T-helper 17 cell (primary cell): ENCODE data around the gene RNU1-1. TPM values are rescaled to one million over a fixed set of nuclear protein-coding genes. Genes with fewer than 3 reads are reported as not detected.
A peak's percentile ranks its signal among the peaks of the same experiment; 100 is the strongest.
"Not testable (repeated sequence)": the region's sequence is repeated elsewhere in the genome, so short reads cannot be mapped to it uniquely, and the experiment has no call there.

Source experiments
- ATAC-seq: fragments of 150-1000 bp; cut with Tn5 transposase; 2 replicates; pipeline ENCODE4 v1.10.0; 2021; ENCODE audit warnings: mild to moderate bottlenecking, moderate library complexity
- DNase-seq, 3 donors: peaks; one replicate each; pipeline versions ENCODE4 v3.0.0 to v3.0.0-alpha.2; 2020 to 2021
- H3K9me3 ChIP-seq: one replicate; pipeline ENCODE4 v1.7.0; 2013; ENCODE audit warnings: low read length, mild to moderate bottlenecking; ENCODE audit not compliant: control insufficient read depth, poor library complexity, severe bottlenecking
- H3K27ac Mint-ChIP-seq: one replicate; pipeline ENCODE4 v1.8.0; 2022; ENCODE audit warnings: mild to moderate bottlenecking, moderate library complexity, mixed read lengths
- H3K27me3 Mint-ChIP-seq: one replicate; pipeline ENCODE4 v1.8.0; 2022; ENCODE audit warnings: mixed read lengths
- H3K36me3 Mint-ChIP-seq: one replicate; pipeline ENCODE4 v1.8.0; 2022; ENCODE audit warnings: low read depth, mixed read lengths
- H3K4me1 Mint-ChIP-seq: one replicate; pipeline ENCODE4 v1.8.0; 2022; ENCODE audit warnings: mild to moderate bottlenecking, mixed read lengths
- H3K4me3 Mint-ChIP-seq: one replicate; pipeline ENCODE4 v1.8.0; 2022; ENCODE audit warnings: mild to moderate bottlenecking, moderate library complexity, mixed read lengths
- total RNA-seq, 4 donors: library from RNA in 2 of 4; stranded (reverse) in 2 of 4; gene quantifications; one replicate each; pipeline ENCODE4 v1.2.3 and lab custom pipeline; 2022 to 2026

The RNU1-1 gene
- total RNA-seq, 2 donors from 2014 or later: 3,182 to 3,922 TPM

DNA sequence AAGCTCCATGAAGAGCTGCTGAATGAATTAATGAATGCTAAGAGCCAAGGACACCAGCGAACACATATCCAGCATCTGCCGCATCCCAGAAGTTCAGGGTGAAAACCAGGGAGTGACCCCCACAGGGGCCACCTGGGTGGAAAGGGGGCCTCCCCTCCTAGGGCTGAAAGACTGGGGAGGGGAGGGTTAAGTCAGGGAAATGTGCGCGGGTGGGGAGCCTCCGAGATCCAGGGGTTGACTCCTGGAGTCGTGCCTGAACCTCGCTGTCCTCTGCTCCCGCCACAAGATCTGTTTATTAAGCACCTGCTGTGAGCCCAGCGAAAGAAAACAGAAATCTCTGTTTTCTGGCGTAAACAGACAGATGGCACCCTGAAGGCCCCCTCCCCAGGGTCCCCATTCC, 16.0 kb downstream of the RNU1-1 start:
- not testable (repeated sequence) for H3K9me3 ChIP-seq, H3K27me3 Mint-ChIP-seq, ATAC-seq, H3K36me3 Mint-ChIP-seq, DNase-seq
- Mint-ChIP-seq H3K4me1 (peaks cover 20% of the 10 kb centered on the region), H3K4me3 (peak overlapping the region; percentile 92), H3K27ac (peak overlapping the region; percentile 49)

DNA sequence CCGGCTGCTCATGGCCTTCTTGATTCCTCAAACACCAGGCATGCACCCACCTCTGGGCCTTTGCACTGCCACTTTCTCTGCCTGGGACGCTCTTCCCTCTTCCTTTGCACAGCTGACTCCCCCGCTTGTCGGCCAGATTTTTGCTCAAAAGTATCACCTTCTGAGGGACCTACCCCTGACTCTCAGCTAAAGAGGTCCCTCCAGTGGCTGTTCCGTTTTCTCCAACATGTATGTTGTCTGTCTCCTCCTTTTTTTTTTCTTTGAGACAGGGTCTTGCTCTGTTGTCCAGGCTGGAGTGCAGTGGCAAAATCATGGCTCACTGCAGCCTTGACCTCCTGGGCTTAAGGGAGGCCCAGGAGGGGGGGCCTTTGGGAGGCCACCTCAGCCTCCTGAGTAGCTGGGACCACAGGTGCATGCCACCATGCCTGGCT, 16.6 kb downstream of the RNU1-1 start:
- not testable (repeated sequence) for ATAC-seq, DNase-seq

DNA sequence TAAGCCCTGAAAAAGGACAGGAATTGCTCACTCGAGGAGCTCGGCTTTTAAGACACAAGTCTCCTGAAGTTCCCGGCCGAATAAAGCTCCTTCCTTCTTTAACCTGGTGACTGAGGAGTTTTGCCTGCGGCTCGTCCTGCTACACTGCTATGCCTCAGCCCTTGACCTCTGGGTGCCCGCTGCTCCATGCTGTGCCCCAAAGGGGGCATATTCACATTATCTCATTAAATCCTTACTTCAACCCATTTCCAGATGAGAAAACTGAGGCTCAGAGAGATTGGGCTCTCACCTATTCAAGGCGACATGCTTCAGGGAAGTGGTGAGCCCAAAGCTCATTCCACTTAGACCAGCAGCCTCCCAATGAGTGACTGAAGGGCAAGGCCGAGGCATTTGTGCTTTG, 20.4 kb downstream of the RNU1-1 start:
- ATAC-seq, H3K27me3 Mint-ChIP-seq, DNase-seq, H3K36me3 Mint-ChIP-seq, H3K27ac Mint-ChIP-seq, H3K9me3 ChIP-seq, H3K4me3 Mint-ChIP-seq: not testable (repeated sequence)
- peaks cover 20% of the 10 kb centered on the region for H3K4me1 Mint-ChIP-seq

More for the DNA sequence above, 16.6 kb downstream of the RNU1-1 start:
- H3K27ac Mint-ChIP-seq: peak overlapping the region; percentile 49
- H3K9me3 ChIP-seq, H3K27me3 Mint-ChIP-seq, H3K36me3 Mint-ChIP-seq: not testable (repeated sequence)
- H3K4me1 Mint-ChIP-seq: peaks cover 22% of the 10 kb centered on the region
- H3K4me3 Mint-ChIP-seq: peak overlapping the region; percentile 92

DNA sequence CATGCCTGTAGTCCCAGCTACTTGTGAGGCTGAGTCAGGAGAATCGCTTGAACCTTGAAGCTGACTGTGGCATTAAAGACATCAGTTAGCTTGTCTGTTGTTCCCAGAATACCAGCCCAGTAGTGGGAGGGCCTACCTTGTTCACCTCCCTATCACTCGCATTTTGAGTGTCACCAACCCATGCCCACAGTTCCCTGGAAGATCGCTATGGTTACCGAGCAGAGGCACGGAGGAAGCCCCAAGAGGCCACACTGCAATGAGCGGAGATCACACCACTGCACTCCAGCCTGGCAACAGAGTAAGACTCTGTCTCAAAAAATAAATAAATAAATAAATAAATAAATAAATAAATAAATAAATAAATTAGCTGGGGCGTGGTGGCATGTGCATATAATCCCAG, 21.1 kb downstream of the RNU1-1 start:
- not testable (repeated sequence) for H3K4me3 Mint-ChIP-seq, H3K27me3 Mint-ChIP-seq, H3K27ac Mint-ChIP-seq, H3K9me3 ChIP-seq, DNase-seq, H3K36me3 Mint-ChIP-seq, ATAC-seq
- peaks cover 16% of the 10 kb centered on the region for H3K4me1 Mint-ChIP-seq

DNA sequence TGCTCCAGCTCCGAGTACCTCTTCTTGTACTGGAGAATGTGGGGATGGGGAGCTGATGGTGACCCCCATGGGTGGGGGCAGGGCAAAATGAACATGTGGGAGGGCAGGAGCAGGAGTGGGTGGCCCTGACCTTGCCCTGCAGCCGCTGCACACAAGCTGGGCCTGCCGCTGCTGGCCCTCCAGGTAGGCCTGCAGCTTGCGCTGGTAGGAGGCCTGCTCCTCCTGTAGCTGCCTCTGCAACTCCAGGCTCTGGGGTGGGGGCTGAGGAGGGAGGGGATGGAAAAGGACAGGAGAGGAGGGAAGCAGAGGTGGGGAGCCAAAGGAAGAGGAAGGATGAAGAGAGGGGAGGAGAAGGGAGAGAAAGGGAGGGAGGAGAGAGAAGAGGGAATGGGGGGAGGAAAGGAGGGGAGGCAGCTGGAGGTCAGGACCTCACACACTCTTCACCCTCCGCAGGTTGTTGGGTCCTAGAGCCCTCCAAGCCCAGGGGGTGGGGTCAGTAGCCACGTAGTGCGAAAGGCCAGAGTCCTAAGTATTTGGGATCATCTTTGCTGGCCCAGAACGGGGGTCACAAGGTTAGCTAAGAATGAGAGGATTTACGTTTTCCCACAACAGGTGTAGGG, 22.9 kb downstream of the RNU1-1 start:
- DNase-seq (no peak), ATAC-seq (no peak)
- H3K9me3 ChIP-seq: no peaks in the 10 kb centered on the region
- Mint-ChIP-seq H3K4me1 (peaks cover 10% of the 10 kb centered on the region), H3K36me3 (peaks cover 3% of the 10 kb centered on the region), H3K27me3 (no peaks in the 10 kb centered on the region), H3K27ac (no peak overlapping the region), H3K4me3 (no peak overlapping the region)

DNA sequence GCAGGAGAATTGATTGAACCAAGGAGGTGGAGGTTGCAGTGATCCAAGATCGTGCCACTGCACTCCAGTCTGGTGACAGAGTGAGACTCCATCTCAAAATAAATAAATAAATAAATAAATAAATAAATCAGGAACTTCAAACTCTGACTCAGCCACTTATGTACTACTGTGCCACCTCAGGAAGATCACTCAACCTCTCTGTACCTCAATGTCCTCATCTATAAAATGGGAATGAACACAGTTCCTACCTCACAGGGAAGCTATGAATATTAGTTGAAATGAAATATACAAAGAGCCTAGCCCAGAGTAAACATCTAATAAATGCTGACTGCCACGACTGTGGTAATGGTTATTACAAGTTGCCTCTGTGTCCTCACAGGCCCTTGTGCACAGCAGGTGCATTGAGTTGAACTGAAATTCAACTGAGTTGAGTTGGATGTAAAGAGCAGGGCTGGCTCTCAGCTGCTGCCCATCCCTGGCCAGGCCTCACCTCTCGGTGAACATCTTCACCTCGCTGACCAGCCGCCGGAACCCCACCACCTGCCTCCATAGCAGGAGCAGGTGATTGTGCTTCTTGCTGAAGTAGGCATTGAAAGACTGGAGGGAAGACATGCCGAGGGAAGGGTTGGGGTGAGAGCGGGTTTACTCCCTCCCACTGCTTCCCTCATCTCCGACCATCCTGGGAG, 24.7 kb downstream of the RNU1-1 start:
- not testable (repeated sequence) for H3K4me3 Mint-ChIP-seq, H3K27me3 Mint-ChIP-seq, DNase-seq, H3K4me1 Mint-ChIP-seq, ATAC-seq, H3K9me3 ChIP-seq, H3K27ac Mint-ChIP-seq, H3K36me3 Mint-ChIP-seq

DNA sequence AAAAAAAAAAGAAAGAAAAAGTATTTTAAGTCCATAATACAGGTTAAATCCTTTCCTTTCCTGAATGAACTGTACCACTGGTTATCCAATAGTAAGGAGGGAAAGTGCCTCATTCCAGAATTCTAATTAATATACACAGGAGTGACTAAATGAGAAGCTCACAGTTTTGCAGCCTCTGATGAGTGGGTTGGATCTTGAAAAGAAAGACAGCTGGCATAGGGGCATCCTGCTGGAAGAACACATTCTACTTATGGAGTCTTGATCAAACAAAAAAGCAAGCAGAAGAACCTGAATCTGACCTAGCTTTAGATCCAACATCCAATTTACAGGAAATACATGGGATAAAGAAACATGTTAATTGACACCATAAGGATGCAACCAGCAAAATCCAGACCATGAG, 27.1 kb downstream of the RNU1-1 start:
- not testable (repeated sequence) for H3K27me3 Mint-ChIP-seq, H3K27ac Mint-ChIP-seq, ATAC-seq, H3K9me3 ChIP-seq, H3K4me3 Mint-ChIP-seq, H3K36me3 Mint-ChIP-seq, H3K4me1 Mint-ChIP-seq, DNase-seq

DNA sequence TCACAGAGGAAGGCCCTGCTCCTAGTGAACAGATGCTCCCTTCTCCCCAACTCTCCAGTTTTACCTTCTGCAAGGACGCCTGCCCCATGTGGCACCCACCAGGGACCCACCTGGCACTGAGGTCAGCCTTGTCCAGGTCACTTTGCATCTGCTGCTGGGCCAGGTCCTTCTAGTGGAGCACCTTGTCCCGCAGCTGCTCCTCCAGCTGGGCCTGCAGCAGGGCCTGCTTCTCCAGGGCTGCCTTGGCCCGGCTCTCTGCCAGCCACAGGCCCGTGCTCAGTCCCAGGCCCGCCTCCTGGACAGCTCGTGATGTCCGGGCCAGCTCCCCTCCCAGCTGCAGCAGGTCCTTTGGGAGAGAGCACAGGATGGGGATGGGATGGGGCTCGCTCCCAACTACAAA, 27.8 kb downstream of the RNU1-1 start:
- not testable (repeated sequence) for H3K27ac Mint-ChIP-seq, H3K4me1 Mint-ChIP-seq, H3K9me3 ChIP-seq, H3K4me3 Mint-ChIP-seq, ATAC-seq, DNase-seq, H3K27me3 Mint-ChIP-seq, H3K36me3 Mint-ChIP-seq

DNA sequence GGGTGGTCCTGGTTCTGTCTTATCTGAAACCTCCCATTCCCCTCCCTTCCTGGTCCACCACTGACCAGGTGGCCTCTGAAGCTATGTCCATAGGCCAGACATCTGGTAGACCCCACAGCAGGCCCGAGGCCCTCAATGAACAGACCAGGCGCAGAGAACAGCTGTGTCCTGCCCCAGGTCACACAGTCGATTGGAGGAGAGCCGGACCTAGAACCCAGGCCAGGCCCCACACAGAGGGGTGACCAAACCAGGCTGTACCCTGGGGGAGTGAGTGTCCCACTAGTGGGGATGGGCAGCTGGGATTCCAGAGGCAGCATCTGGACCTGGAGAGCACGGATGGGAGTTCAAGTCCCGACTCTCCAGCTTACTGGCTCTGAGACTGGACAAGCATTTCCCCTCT, 29.2 kb downstream of the RNU1-1 start:
- H3K4me1 Mint-ChIP-seq: peaks cover 4% of the 10 kb centered on the region
- no peaks in the 10 kb centered on the region for H3K27me3 Mint-ChIP-seq
- H3K9me3 ChIP-seq: no peaks in the 10 kb centered on the region
- no peak overlapping the region for H3K4me3 Mint-ChIP-seq
- ATAC-seq: no peak
- H3K27ac Mint-ChIP-seq: no peak overlapping the region
- peaks cover 5% of the 10 kb centered on the region for H3K36me3 Mint-ChIP-seq
- DNase-seq: no peak

DNA sequence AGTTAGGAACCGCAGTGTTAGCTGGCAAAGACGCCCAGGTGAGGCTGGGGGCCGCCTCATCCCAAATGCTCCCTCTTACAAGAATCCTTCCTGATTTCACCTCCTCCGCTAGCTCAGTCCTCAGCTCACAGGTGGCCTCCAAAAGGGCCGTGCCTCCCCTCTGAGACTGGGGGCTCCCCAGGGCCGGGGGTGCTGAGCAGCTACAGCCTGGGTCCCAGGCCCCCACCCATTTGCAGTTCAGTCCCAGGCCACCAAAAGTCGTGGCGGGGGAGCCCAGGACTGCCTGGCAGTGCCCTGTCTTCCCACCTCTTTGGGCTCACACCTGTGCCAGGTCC, 29.6 kb downstream of the RNU1-1 start:
- Mint-ChIP-seq H3K27me3 (no peaks in the 10 kb centered on the region), H3K36me3 (peaks cover 5% of the 10 kb centered on the region), H3K4me1 (peaks cover 4% of the 10 kb centered on the region), H3K4me3 (no peak overlapping the region), H3K27ac (no peak overlapping the region)
- H3K9me3 ChIP-seq: no peaks in the 10 kb centered on the region
- DNase-seq (no peak), ATAC-seq (no peak)

DNA sequence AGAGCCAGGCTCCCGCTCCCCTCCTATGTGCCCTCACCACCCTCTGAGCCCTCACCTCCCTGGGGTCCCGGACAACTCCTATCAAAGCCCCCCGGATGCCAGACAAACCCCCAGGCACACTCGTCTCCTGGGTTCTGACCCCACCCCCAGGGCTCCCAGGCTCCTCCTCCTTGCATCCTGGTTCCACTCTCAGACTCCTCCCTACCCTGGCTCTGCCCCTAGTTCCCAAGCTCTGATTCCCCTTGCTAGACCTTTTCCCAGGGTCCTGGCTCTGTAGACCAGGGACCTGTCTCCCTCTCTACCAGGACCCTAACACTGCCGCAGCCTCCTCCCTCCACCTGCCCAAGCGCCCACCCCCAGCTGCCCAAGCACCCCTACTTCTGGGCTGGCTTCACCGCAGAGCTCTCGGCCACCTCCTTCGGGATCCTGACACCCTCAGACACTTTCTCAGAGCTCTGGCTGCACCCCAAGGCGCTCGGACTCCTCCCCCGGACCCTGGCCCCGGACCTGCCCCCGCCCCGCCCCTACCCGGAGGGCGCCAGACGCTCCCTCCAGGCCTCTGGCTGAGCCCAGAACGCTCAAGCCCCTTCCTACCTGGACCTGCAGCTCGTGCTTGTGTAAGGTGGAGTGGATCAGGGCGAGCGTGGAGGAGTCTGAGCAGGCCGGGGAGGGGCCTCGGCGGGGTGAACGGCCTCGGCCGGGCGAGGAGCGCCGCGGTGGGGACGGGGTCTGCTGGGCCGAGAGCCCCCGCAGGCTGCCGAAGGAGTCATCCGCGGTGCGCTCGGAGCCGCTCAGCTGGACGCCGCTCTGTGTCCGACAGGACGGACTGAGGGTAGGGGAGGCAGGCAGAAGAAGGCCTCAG, 30.2 kb downstream of the RNU1-1 start:
- not testable (repeated sequence) for DNase-seq, H3K9me3 ChIP-seq, ATAC-seq, H3K4me3 Mint-ChIP-seq, H3K36me3 Mint-ChIP-seq, H3K27me3 Mint-ChIP-seq, H3K27ac Mint-ChIP-seq, H3K4me1 Mint-ChIP-seq

DNA sequence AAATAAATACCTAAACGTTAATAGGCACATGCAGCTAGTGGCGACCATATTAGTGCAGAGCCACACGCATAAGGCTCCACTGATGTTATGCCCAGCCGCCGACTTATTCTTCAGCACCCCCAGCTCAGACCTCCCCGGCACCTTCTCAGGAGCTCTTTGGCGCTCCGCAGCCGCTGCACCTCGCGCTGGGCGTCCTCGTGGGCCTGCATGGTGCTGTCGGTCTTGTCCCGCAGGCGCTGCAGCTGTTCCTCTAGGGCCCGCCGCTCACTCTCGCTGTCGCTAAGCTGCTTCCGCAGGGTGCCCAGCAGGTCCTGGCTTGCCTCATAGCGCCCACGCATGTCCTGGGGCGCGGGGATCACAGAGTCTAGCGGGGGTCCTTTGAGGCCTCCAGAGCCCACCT, 30.9 kb downstream of the RNU1-1 start:
- DNase-seq, H3K27me3 Mint-ChIP-seq, H3K4me1 Mint-ChIP-seq, ATAC-seq, H3K27ac Mint-ChIP-seq, H3K4me3 Mint-ChIP-seq, H3K36me3 Mint-ChIP-seq, H3K9me3 ChIP-seq: not testable (repeated sequence)

DNA sequence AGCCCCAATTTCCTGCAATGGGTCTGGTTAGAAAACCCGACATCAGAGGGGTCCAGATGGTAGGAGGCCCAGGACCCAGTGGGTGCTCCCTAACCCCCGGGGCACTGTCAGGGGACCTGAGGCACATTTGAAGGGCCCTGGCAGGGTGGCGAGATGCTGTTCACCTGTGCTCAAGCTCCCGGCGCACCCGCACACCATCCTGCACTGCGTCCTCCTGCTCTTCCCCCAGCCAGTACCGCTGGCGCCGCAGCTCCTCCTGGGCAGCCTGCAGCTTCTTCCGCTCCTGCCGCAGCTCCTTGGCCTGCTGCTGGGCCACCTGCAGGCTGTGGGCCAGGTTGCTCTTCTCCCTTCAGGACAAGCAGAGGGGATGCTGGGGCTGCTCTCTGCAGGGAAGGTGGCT, 36.0 kb downstream of the RNU1-1 start:
- DNase-seq (no peak), ATAC-seq (no peak)
- peaks cover 5% of the 10 kb centered on the region for H3K4me1 Mint-ChIP-seq
- H3K27ac Mint-ChIP-seq: peak overlapping the region; percentile 53
- H3K4me3 Mint-ChIP-seq: no peak overlapping the region
- no peaks in the 10 kb centered on the region for H3K27me3 Mint-ChIP-seq
- peaks cover 4% of the 10 kb centered on the region for H3K36me3 Mint-ChIP-seq
- no peaks in the 10 kb centered on the region for H3K9me3 ChIP-seq
